OCI-LY7 (cell line): ENCODE data around the gene ST7L.

Experiments
- EZH2phosphoT487 ChIP-seq: fragments of 200-600 bp; sonication (generic); IDR thresholded peaks from 2 replicates; pipeline ENCODE4 v1.6.1; 2018; ENCODE audit warnings: low read depth, borderline replicate concordance, mild to moderate bottlenecking, mixed run types, antibody characterized with exemption, low read length, moderate library complexity, mixed read lengths
- TF ChIP-seq, protein P1 (sequence below): fragments of 200-600 bp; sonication (generic); conservative IDR thresholded peaks from 2 replicates; pipeline ENCODE4 v1.5.1; 2014; ENCODE audit warnings: mild to moderate bottlenecking, antibody characterized with exemption, low read length, moderate library complexity, mixed read lengths

DNA sequence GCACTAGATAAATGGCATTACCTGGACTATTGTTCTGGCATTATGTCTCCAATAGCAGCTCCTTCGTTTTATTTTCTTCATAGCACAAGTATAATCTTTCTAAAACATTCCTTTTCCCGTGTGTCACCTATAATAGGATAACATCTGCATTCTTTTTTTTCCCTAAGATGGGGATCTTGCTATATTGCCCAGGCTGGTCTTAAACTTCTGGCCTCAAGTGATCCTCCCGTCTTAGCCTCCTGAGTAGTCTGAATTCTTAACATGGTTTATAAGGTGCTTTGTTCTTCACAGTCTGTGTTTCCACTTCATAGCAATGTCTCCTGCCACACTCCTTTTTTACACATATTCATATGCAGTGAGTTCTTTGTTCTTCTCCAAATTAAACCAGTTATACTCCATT, 46.9 kb upstream of the ST7L start:
- TF ChIP-seq, protein P1, sequence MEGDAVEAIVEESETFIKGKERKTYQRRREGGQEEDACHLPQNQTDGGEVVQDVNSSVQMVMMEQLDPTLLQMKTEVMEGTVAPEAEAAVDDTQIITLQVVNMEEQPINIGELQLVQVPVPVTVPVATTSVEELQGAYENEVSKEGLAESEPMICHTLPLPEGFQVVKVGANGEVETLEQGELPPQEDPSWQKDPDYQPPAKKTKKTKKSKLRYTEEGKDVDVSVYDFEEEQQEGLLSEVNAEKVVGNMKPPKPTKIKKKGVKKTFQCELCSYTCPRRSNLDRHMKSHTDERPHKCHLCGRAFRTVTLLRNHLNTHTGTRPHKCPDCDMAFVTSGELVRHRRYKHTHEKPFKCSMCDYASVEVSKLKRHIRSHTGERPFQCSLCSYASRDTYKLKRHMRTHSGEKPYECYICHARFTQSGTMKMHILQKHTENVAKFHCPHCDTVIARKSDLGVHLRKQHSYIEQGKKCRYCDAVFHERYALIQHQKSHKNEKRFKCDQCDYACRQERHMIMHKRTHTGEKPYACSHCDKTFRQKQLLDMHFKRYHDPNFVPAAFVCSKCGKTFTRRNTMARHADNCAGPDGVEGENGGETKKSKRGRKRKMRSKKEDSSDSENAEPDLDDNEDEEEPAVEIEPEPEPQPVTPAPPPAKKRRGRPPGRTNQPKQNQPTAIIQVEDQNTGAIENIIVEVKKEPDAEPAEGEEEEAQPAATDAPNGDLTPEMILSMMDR: no peak
- TF ChIP-seq EZH2phosphoT487: no peak
